SK-N-MC (cell line): ENCODE results near the gene DRC3.

ENCODE experiments used
- EZH2 ChIP-seq: fragments of 200-600 bp; sonication (generic); IDR thresholded peaks from one replicate; pipeline ENCODE4 v1.6.1; 2017; ENCODE audit warnings: antibody characterized with exemption
- FOXP2 ChIP-seq: optimal IDR thresholded peaks from 2 replicates; pipeline ENCODE3; 2011; ENCODE audit warnings: mild to moderate bottlenecking, moderate library complexity; ENCODE audit not compliant: insufficient read depth; ENCODE audit errors: extremely low read length, control extremely low read depth
- POLR2AphosphoS5 ChIP-seq: IDR thresholded peaks from 2 replicates; pipeline ENCODE4 v1.6.1; 2012; ENCODE audit warnings: mild to moderate bottlenecking, low read depth, low read length, borderline replicate concordance

DNA sequence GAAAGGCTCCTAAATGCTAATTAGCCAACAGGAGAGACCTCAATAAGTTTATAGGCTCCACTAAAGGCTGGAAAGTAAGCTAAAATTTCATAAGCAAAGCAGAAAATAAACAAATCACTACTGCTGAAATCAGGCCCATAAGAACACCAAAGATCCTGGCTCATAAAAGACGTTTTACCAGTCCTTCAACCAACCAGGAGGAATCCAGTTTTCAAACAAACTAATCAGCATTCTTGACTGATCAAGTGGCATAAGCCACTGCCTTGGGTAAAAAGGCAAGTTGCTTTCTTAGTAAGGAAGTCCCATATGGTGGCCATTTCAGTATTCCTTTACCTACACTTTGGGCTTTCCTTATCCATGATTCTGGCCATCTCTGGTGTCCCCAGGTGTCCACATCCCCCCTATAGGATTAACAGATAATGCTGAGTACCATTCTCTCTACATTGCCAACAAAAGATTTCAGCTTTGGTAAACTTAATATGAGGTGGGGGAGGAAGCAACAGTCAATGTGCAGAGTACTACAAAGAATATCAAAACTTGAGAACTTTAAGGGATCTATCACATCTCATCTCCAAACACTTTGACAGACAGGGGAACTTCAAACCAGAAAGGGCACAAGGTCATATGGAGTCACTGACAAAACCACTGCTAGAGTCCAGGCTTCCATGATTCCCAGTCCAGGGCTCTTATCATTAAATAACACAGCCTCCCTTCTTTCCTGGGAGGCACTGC lies 1.8 kb upstream of the DRC3 start:
- TF ChIP-seq POLR2AphosphoS5 (no peak), EZH2 (no peak), FOXP2 (no peak)
